T-helper 17 cell (primary cell): ENCODE data around the gene MOV10L1. TPM values are rescaled to one million over a fixed set of nuclear protein-coding genes. Genes with fewer than 3 reads are reported as not detected.

Source experiments
- ATAC-seq: fragments of 150-1000 bp; cut with Tn5 transposase; 2 replicates; pipeline ENCODE4 v1.10.0; 2021; ENCODE audit warnings: mild to moderate bottlenecking, moderate library complexity
- DNase-seq, 3 donors: peaks; one replicate each; pipeline versions ENCODE4 v3.0.0 to v3.0.0-alpha.2; 2020 to 2021
- H3K9me3 ChIP-seq: one replicate; pipeline ENCODE4 v1.7.0; 2013; ENCODE audit warnings: low read length, mild to moderate bottlenecking; ENCODE audit not compliant: control insufficient read depth, poor library complexity, severe bottlenecking
- H3K27ac Mint-ChIP-seq: one replicate; pipeline ENCODE4 v1.8.0; 2022; ENCODE audit warnings: mild to moderate bottlenecking, moderate library complexity, mixed read lengths
- H3K27me3 Mint-ChIP-seq: one replicate; pipeline ENCODE4 v1.8.0; 2022; ENCODE audit warnings: mixed read lengths
- H3K36me3 Mint-ChIP-seq: one replicate; pipeline ENCODE4 v1.8.0; 2022; ENCODE audit warnings: low read depth, mixed read lengths
- H3K4me1 Mint-ChIP-seq: one replicate; pipeline ENCODE4 v1.8.0; 2022; ENCODE audit warnings: mild to moderate bottlenecking, mixed read lengths
- H3K4me3 Mint-ChIP-seq: one replicate; pipeline ENCODE4 v1.8.0; 2022; ENCODE audit warnings: mild to moderate bottlenecking, moderate library complexity, mixed read lengths
- total RNA-seq, 4 donors: library from RNA in 2 of 4; stranded (reverse) in 2 of 4; gene quantifications; one replicate each; pipeline ENCODE4 v1.2.3 and lab custom pipeline; 2022 to 2026

MOV10L1 gene
- total RNA-seq, 2 donors from 2014 or later: not detected

DNA sequence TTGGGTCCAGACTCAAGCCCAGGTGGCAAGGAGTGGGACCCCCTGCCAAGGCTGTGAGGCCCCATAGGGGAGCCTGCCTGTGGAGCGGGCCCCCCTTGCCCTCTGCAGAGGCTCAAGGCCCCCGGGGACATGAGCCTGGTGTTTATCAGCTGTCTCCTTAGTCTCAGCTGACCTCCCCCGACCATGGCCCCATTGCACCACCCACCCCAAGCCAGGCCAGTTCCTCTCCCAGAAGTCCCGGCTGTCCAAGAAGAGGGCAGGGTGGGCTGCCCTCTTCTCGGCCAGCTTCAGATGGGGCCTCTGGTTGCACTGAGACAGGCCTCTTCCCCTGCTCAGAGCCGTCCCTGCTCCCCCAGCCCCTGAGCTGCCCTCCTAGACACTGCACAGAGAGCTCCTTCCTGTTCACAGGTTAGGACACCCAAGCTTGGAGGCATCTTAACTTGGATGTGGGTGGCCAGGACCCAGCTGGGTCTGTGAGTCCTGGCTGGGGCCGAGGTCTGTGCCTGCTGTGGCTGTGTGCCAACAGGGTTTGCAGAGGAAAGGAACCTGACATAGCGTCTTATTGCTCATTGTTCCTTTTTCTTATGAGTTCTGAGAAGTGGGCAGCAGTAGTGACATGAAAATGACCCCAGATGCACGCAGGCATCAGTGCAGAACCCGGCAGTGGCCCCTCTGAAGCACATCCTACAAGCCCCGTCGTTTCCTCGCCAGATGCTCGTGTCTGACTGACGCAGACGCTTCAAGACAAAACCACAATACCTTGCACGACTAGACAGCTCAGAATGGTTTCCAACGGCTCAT is 101.3 kb downstream of the MOV10L1 start:
- no peaks in the 10 kb centered on the region for H3K27me3 Mint-ChIP-seq
- peak overlapping the region; percentile 95 for H3K4me3 Mint-ChIP-seq
- no peaks in the 10 kb centered on the region for H3K9me3 ChIP-seq
- ATAC-seq: peak; percentile 72
- peaks cover 3% of the 10 kb centered on the region for H3K36me3 Mint-ChIP-seq
- peak overlapping the region; percentile 99 for H3K27ac Mint-ChIP-seq
- peaks cover 34% of the 10 kb centered on the region for H3K4me1 Mint-ChIP-seq
- DNase-seq: peak; percentile 54 to 76 (median 68)

DNA sequence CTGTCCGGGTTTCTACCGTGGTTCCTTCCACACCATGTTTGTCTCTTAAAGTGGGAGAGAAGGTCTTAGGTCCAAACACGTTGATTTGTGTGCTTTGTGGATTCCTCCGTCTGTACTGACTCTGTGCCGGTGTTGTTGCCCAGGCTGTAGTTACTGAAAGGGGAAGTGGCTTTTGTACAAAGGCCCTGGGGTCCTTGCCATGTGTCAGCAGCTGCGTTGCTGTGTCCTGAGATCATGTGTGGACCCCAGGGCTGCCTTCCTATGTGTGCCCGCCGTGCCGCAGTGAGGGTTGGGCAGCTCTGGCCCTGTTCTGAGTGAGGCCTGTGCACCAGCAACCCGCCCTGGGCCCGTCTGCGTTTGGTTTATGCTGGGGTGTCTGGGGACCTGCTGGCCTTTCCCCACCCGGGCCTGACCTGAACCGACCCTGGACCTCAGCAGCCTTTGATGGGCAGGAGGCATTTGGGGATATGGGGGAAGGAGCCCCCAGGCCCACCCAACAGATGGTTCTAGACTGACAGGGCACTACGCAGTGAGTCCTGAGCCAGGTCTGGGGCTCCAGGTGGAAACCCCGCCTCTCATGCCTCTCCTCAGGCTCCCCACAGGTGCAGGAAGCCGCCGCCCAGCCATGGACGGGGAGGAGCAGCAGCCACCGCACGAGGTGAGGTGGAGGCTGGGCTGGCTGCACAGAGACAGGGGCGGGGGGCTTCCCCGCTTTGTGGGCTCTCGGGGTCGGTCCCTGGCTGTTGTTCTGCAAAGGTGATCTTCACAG is 102.8 kb downstream of the MOV10L1 start:
- DNase-seq (peak in 2 of 3 donors; percentile 56 to 59), ATAC-seq (peak; percentile 26)
- Mint-ChIP-seq H3K27me3 (no peaks in the 10 kb centered on the region), H3K36me3 (no peaks in the 10 kb centered on the region), H3K27ac (peak overlapping the region; percentile 99), H3K4me3 (peak overlapping the region; percentile 95), H3K4me1 (peaks cover 28% of the 10 kb centered on the region)
- no peaks in the 10 kb centered on the region for H3K9me3 ChIP-seq

DNA sequence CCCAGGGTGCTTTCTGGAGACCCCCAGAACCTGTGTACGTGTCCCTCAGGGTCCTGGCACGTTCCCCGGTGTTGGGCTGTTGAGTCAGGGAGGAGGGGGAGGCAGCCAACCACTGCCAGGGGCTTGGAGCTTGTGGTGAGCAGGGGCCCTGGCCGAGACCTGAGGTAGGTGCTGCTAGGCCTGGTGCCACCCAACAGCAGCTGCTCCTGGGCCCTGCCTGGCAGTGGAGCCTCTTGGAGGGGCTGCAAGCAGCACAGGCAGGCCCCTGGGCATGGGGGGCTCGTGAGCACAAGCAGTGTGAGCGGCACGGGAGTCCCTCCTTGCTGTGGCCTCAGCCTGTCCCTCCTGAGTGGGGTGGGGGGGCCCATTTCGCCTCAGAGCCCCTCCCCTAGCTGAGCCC is 103.8 kb downstream of the MOV10L1 start:
- peak overlapping the region; percentile 99 for H3K27ac Mint-ChIP-seq

DNA sequence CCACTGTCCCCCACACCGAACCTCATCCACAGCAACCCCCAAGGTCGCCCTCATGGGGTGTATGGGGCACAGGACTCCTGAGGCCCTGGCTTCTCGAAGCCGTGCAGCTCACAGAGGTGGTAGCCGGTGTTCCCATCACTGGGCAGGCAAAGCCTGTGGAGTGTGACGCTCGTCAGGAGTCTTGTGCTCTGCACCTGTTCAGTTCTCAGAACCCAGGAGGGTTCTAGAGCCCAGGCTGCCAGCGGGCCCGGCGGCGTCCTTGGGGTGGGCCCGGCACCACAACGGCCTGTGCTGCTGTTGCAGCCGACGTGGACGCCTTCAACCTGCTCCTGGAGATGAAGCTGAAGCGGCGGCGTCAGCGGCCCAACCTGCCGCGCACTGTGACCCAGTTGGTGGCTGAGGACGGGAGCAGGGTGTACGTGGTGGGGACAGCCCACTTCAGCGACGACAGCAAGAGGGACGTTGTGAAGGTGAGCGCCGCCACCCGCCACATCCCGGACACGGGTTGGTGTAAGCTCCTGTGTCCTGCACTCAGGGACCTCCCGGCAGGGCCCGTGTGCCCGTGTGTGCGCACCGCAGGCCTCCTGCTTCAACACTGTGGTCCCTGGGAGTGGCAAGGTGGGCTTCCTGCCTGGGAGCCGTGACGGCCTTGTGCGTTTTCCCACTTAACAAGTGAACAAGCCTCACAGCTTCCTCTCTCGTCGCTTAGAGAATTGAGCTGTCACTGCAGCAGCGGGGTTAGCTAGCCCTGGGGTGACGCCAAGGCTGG is 104.4 kb downstream of the MOV10L1 start:
- H3K27ac Mint-ChIP-seq: peak overlapping the region; percentile 87
- no peak for ATAC-seq

More for the DNA sequence above, 103.8 kb downstream of the MOV10L1 start:
- Mint-ChIP-seq H3K4me1 (peaks cover 26% of the 10 kb centered on the region), H3K36me3 (no peaks in the 10 kb centered on the region), H3K27me3 (no peaks in the 10 kb centered on the region), H3K4me3 (no peak overlapping the region)
- ATAC-seq (no peak), DNase-seq (no peak)
- no peaks in the 10 kb centered on the region for H3K9me3 ChIP-seq

DNA sequence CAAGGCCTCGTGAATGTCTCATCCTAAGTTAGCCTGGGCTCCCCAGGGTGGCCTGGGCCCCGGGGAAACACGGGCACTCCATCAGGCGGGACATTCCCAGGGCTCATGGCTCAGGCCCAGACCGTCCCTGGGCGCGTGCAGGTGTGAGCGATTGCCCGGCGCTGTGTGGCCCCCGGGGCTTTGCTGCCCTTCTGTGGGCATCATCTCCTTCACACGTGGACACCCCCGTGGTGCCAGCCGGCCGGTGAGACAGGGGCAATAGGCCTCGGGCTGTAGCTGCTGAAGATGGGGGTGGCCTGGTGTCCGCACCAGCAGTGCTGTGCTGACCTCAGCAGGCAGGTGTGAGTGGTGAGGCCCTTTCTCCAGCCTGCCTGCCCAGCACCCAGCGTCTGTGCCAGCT is 106.5 kb downstream of the MOV10L1 start:
- Mint-ChIP-seq H3K27ac (peak overlapping the region; percentile 29), H3K36me3 (no peaks in the 10 kb centered on the region)

More for the DNA sequence above, 104.4 kb downstream of the MOV10L1 start:
- no peaks in the 10 kb centered on the region for H3K27me3 Mint-ChIP-seq
- peaks cover 25% of the 10 kb centered on the region for H3K4me1 Mint-ChIP-seq
- no peak overlapping the region for H3K4me3 Mint-ChIP-seq
- H3K9me3 ChIP-seq: no peaks in the 10 kb centered on the region
- no peak for DNase-seq
- no peaks in the 10 kb centered on the region for H3K36me3 Mint-ChIP-seq

DNA sequence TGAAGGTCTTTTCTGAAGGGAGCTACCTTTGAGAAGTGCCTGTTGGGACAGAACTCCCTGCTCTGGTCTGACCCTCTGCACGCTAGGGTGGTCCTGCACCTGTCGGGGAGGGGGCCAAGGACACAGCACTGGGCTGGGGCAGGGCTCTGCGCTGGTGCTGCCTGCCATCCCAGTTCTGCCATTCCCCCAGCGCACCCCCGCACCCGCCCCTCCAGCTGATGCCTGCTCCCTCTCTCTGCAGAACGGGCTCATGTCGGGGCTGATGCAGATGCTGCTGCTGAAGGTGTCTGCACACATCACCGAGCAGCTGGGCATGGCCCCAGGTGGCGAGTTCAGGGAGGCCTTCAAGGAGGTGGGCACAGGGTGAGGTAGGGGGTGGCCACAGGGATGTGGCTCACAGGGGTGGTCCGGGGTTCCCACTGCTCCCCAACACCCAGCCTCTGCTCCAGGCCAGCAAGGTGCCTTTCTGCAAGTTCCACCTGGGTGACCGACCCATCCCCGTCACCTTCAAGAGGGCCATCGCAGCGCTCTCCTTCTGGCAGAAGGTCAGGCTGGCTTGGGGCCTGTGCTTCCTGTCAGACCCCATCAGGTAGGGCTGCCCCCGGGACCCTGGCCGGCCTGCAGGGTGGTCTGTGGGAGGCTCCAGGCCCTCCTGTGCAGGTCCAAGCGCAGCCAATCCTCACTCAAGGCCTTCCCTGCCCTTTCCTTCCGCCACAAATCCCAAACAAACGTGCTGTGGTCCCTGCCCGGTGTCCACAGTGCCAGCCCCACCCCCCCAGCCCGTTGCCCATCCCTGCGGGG is 107.4 kb downstream of the MOV10L1 start:
- no peaks in the 10 kb centered on the region for H3K9me3 ChIP-seq
- ATAC-seq (no peak), DNase-seq (no peak)
- Mint-ChIP-seq H3K27me3 (no peaks in the 10 kb centered on the region), H3K27ac (peak overlapping the region; percentile 29), H3K4me1 (peaks cover 15% of the 10 kb centered on the region), H3K36me3 (no peaks in the 10 kb centered on the region), H3K4me3 (no peak overlapping the region)

More for the DNA sequence above, 106.5 kb downstream of the MOV10L1 start:
- H3K9me3 ChIP-seq: no peaks in the 10 kb centered on the region
- DNase-seq: no peak
- Mint-ChIP-seq H3K4me3 (no peak overlapping the region), H3K27me3 (no peaks in the 10 kb centered on the region), H3K4me1 (peaks cover 18% of the 10 kb centered on the region)
- no peak for ATAC-seq

DNA sequence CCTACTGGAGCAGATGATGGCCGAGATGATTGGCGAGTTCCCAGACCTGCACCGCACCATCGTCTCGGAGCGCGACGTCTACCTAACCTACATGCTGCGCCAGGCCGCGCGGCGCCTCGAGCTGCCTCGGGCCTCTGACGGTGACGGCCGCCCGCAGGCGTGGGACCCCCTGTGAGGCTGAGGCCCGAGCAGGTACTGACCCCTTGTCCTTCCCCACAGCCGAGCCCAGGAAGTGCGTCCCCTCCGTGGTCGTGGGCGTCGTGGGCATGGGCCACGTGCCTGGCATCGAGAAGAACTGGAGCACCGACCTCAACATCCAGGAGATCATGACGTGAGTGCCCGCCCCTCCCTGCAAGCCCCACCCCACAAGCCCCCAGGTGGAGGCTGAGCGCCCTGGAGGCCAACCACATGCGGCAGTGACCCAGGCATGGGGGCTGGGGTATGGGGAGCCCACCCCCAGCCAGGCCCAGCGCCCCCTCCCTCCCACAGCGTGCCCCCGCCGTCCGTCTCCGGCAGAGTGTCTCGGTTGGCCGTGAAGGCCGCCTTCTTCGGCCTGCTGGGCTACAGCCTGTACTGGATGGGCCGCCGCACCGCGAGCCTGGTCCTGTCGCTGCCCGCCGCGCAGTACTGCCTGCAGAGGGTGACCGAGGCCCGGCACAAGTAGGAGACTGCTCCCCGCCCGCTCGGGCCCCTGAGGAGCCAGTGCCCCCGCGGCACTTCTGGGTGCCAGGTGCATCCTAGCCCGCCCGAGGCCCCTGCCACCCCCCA is 108.2 kb downstream of the MOV10L1 start:
- Mint-ChIP-seq H3K4me1 (peaks cover 9% of the 10 kb centered on the region), H3K27me3 (no peaks in the 10 kb centered on the region), H3K36me3 (no peaks in the 10 kb centered on the region), H3K27ac (no peak overlapping the region), H3K4me3 (peak overlapping the region; percentile 15)
- ATAC-seq: no peak
- DNase-seq: no peak
- H3K9me3 ChIP-seq: no peaks in the 10 kb centered on the region

DNA sequence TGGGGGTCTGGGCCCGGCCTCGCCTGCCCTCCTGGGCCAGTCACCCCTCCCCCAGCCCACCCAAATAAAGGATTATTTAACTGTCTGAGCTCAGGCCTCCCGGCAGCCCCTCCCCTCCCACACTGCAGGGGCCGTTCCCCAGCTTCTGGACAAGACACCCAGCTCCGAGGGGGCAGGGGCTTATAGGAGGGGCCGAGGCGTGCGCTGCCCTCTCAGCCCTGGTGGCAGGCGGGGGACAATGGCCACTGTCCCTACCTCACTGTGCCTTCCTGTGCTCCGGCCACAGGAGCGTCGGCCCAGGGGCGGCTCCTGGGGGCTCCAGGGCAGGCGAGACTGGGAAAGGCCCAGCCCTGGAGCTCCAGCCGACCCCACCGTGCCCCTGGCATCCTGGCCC is 108.8 kb downstream of the MOV10L1 start:
- no peaks in the 10 kb centered on the region for H3K9me3 ChIP-seq
- H3K4me1 Mint-ChIP-seq: peaks cover 8% of the 10 kb centered on the region
- H3K27ac Mint-ChIP-seq: no peak overlapping the region
- no peak for DNase-seq
- H3K27me3 Mint-ChIP-seq: no peaks in the 10 kb centered on the region
- H3K36me3 Mint-ChIP-seq: no peaks in the 10 kb centered on the region
- no peak overlapping the region for H3K4me3 Mint-ChIP-seq
- ATAC-seq: no peak

DNA sequence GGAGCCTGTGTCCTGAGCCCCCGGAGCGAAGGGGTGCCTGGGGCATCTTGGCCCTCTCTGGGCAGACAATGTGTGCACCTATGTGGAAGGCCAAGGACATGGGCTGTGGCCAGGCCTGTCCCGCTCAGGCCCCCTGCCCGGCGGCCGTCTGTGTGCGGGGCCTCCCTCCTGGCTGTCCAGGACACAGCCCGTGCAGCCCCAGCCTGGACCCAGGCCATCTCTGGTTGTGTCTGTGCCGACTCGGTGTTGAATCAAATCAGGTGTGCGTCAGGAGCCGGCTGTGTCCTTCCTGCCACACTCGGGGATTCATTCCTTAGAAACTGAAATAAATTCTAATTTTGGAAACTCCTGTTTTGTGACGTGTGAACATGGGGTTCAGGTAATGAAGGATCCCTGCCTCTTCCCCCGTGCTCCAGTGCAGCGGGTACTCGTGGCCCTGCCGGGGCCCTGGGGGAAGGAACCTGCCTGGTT is 109.5 kb downstream of the MOV10L1 start:
- no peak for DNase-seq

DNA sequence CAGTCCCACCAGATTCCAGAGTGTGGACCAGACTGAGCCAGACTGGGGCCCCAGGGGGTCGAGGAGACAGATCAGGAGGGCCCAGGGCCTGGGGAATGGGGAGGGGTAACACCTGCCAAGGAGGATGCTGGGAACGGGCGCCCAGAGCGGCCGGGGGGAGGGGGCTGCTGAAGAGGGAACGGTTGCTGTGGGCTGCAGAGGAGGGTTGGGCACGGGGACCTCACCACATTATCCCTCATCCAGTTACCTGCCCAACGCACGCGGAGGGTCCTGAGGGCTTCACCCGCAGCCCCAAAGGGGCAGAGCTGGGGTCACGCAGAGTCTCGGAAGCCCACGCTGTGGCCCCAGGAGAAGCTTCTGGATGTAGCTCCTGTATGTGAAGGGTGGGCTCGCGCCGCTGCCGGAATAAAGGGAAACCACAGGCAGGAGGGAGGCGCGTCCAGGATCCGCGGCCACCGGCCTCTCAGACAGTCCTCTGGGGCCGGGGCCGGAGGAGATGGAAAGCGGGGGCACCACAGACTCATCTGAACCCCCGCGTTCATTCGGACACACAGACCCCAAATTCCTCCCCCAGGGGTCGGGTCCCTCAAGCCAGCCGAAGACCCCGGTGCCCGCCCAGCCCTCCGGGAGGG is 110.1 kb downstream of the MOV10L1 start:
- peaks cover 14% of the 10 kb centered on the region for H3K4me1 Mint-ChIP-seq
- H3K36me3 Mint-ChIP-seq: peaks cover 2% of the 10 kb centered on the region
- ATAC-seq (no peak), DNase-seq (no peak)
- H3K9me3 ChIP-seq: no peaks in the 10 kb centered on the region
- H3K27ac Mint-ChIP-seq: peak overlapping the region; percentile 41
- peak overlapping the region; percentile 82 for H3K4me3 Mint-ChIP-seq
- H3K27me3 Mint-ChIP-seq: no peaks in the 10 kb centered on the region

More for the DNA sequence above, 109.5 kb downstream of the MOV10L1 start:
- no peak for ATAC-seq
- Mint-ChIP-seq H3K4me1 (peaks cover 11% of the 10 kb centered on the region), H3K4me3 (peak overlapping the region; percentile 82), H3K27me3 (no peaks in the 10 kb centered on the region), H3K36me3 (no peaks in the 10 kb centered on the region), H3K27ac (peak overlapping the region; percentile 41)
- H3K9me3 ChIP-seq: no peaks in the 10 kb centered on the region

DNA sequence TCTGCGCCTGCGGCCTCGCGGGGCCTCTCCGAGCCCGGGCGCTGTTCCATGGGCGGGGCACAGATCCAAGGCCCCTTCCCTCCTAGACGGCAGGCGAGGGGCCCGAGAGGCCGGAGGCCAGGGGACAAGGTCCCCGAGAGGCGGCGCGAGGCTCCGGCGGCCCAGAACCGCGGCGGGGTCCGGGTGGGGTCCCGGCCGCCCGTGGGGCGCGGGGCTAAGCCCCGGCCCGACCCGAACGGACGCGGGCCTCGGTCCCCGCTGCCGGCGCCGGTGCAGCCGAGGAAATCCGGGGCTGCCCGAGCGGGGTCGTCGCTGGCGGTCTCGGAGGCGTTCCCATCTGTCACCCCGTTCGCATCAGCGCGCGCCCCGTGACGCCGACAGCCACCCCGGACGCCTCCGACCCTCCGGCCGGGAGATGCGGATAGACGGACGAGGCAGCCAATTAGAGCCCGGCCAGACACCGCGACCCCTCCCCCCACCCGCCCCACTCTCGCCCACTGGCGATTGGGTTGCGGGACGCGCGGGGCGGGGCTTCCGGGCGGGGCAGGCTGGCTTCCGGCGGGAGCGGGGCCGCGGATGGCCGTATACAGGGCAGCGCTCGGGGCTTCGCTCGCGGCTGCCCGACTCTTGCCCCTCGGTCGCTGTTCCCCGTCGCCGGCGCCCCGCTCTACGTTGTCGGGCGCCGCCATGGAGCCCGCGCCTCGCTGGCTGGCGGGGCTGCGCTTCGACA is 110.8 kb downstream of the MOV10L1 start, which contains the start of gene SELENOO:
SELENOO (plus strand) TSS at position 551 of the 730 bp plus-strand sequence; CDS start at position 577, 26 bp downstream.
- H3K9me3 ChIP-seq: no peaks in the 10 kb centered on the region
- peak; percentile 80 to 87 (median 87) for DNase-seq
- Mint-ChIP-seq H3K4me3 (peak within 1 kb of the TSS; percentile 86), H3K27ac (peak within 1 kb of the TSS; percentile 62), H3K27me3 (no peaks in the 10 kb centered on the region), H3K36me3 (peaks cover 3% of the 10 kb centered on the region), H3K4me1 (peaks cover 18% of the 10 kb centered on the region)
- peak; percentile 91 for ATAC-seq
